Endothelial cell of umbilical vein (primary cell): ENCODE measurements around the gene UHMK1. TPM values are rescaled to one million over a fixed set of nuclear protein-coding genes. Genes with fewer than 3 reads are reported as not detected.

Source experiments
- BruUV-seq: library from RNA; stranded (reverse); fragments of 400-500 nt; replicated peaks from 2 replicates; lab custom pipeline; 2021; lab: Mats Ljungman, UMichigan
- CTCF ChIA-PET: fragments of 300-600, 350-600 bp; sonication (Branson Sonifier 250); formaldehyde crosslinking; loops from one replicate; lab custom pipeline; 2021; ENCODE audit warnings: antibody characterized with exemption, inconsistent platforms; lab: Charles Lee
- POLR2A ChIA-PET: fragments of 300-600, 350-600 bp; sonication (Branson Sonifier 250); formaldehyde crosslinking; loops from one replicate; lab custom pipeline; 2021; ENCODE audit warnings: antibody characterized with exemption, inconsistent platforms; lab: Charles Lee
- DNase-seq: peaks from one replicate; pipeline ENCODE4 v3.0.0-alpha.2; 2011; ENCODE audit warnings: low read depth, low spot score
- FAIRE-seq: peaks from 2 replicates; lab custom pipeline; 2011; peaks lifted over from hg19 to GRCh38; lab: Jason Lieb, UNC
- H2AFZ ChIP-seq: 2 replicates; pipeline ENCODE4 v1.6.0; 2012; ENCODE audit warnings: low read depth, low read length, control low read depth, inconsistent platforms
- H3K27ac ChIP-seq: 2 replicates; pipeline ENCODE4 v1.5.1; 2011; ENCODE audit warnings: low read depth, mild to moderate bottlenecking, control low read depth, low read length, moderate library complexity; ENCODE audit not compliant: insufficient read depth
- H3K27me3 ChIP-seq, 2 experiments: 2 replicates each; pipeline versions ENCODE4 v1.6.0 to v1.6.1; 2011; ENCODE audit warnings: low read length in 2 of 2, mixed read lengths in 1 of 2; ENCODE audit not compliant: control insufficient read depth in 2 of 2, insufficient read depth in 2 of 2
- H3K36me3 ChIP-seq, 2 experiments: 2 replicates in 1 of 2; 3 replicates in 1 of 2; pipeline ENCODE4 v1.5.1; 2011; ENCODE audit warnings: low read length in 2 of 2, mild to moderate bottlenecking in 1 of 2, moderate library complexity in 1 of 2; ENCODE audit not compliant: control insufficient read depth in 2 of 2, insufficient read depth in 2 of 2; ENCODE audit errors: extremely low read depth in 1 of 2
- H3K4me1 ChIP-seq: 3 replicates; pipeline ENCODE4 v1.5.1; 2011; ENCODE audit warnings: mild to moderate bottlenecking, low read length; ENCODE audit not compliant: control insufficient read depth, insufficient read depth; ENCODE audit errors: extremely low read depth
- H3K4me2 ChIP-seq: 2 replicates; pipeline ENCODE4 v1.6.1; 2011; ENCODE audit warnings: low read length, control low read depth, mixed read lengths; ENCODE audit not compliant: insufficient read depth
- H3K4me3 ChIP-seq, 3 experiments: fragments of 200-600 bp in 1 of 3; sonication (generic), shearing (Covaris generic) in 1 of 3; replicated peaks in 1 of 3; 2 replicates each; pipeline ENCODE4 v1.5.1; 2011 to 2016; ENCODE audit warnings: control low read depth in 3 of 3, low read length in 3 of 3, mild to moderate bottlenecking in 2 of 3, inconsistent platforms in 1 of 3, low read depth in 1 of 3, moderate library complexity in 1 of 3; ENCODE audit not compliant: insufficient read depth in 1 of 3
- H3K79me2 ChIP-seq: 2 replicates; pipeline ENCODE4 v1.6.0; 2012; ENCODE audit warnings: low read length, inconsistent platforms; ENCODE audit not compliant: control insufficient read depth, insufficient read depth
- H3K9ac ChIP-seq: replicated peaks from 2 replicates; pipeline ENCODE3; 2011; ENCODE audit warnings: low read length, control low read depth; ENCODE audit not compliant: insufficient read depth; ENCODE audit errors: extremely low read depth
- H3K9me1 ChIP-seq: replicated peaks from 3 replicates; pipeline ENCODE4 v1.6.0; 2011; ENCODE audit warnings: mild to moderate bottlenecking, low read length; ENCODE audit not compliant: control insufficient read depth, insufficient read depth; ENCODE audit errors: extremely low read depth
- H3K9me3 ChIP-seq: replicated peaks from 2 replicates; pipeline ENCODE4 v1.5.1; 2012; ENCODE audit warnings: low read length, inconsistent platforms; ENCODE audit not compliant: control insufficient read depth, insufficient read depth
- H4K20me1 ChIP-seq: replicated peaks from 2 replicates; pipeline ENCODE3; 2011; ENCODE audit warnings: mild to moderate bottlenecking, low read length; ENCODE audit not compliant: control insufficient read depth, insufficient read depth; ENCODE audit errors: extremely low read depth
- CTCF ChIP-seq, 2 donors: IDR thresholded peaks; 1 replicate in 1 of 2; 2 replicates in 1 of 2; pipeline ENCODE4 v1.5.1; 2011; ENCODE audit warnings: low read length in 2 of 2, mild to moderate bottlenecking in 2 of 2, moderate library complexity in 2 of 2, control low read depth in 1 of 2, inconsistent platforms in 1 of 2, low read depth in 1 of 2; ENCODE audit not compliant: insufficient read depth in 1 of 2; ENCODE audit errors: extremely low read depth in 1 of 2
- MYC ChIP-seq: IDR thresholded peaks from one replicate; pipeline ENCODE4 v1.6.1; 2011; ENCODE audit warnings: mild to moderate bottlenecking, low read depth, low read length
- POLR2A ChIP-seq: IDR thresholded peaks from 2 replicates; pipeline ENCODE4 v1.6.1; 2012; ENCODE audit warnings: low read depth, mild to moderate bottlenecking, control low read depth, low read length
- POLR2AphosphoS5 ChIP-seq: IDR thresholded peaks from 2 replicates; pipeline ENCODE4 v1.6.1; 2012; ENCODE audit warnings: low read depth, mild to moderate bottlenecking, control low read depth, low read length, moderate library complexity; ENCODE audit not compliant: insufficient read depth
- dilution Hi-C: fragments of 300-500 bp; cut with MboI; formaldehyde crosslinking; loops from one replicate; pipeline ENCODE4 v1.15.0; 2019; ENCODE audit warnings: low sequenced_read_pairs; ENCODE audit not compliant: extremely low pct_ligation_motif_present
- intact Hi-C: fragments of 100-400 bp; cut with micrococcal nuclease; formaldehyde crosslinking; loops from one replicate; pipeline ENCODE4 v1.10.0; 2022
- polyA plus RNA-seq, 4 experiments: library from polyadenylated mRNA; depleted of rRNA in 3 of 4; stranded (reverse) in 3 of 4; unstranded in 1 of 4; fragments of >200 nt; gene quantifications; 2 replicates each; pipeline versions ENCODE4 v1.2.1 to v1.2.3, GENCODE V29; 2011 to 2012; ENCODE audit warnings: missing spikeins in 1 of 4
- total RNA-seq: library from RNA; stranded (reverse); gene quantifications from 2 replicates; pipeline ENCODE4 v1.2.3, GENCODE V29; 2021

UHMK1 gene
- total and polyA plus RNA-seq, 2 donors (not counting 3 experiments of a cell fraction or from before 2014, with no cell fraction given) = 9.2 to 35.0 TPM

- ChIA-PET POLR2A (no interaction called here), CTCF (interaction anchor here (1.3 kb wide), 1 partner anchor 10 kb away, joined by 4 read pairs; no protein-coding TSS in a partner anchor)
- H4K20me1 ChIP-seq = no peaks in the 10 kb centered on the region
Measured at GRCh38 chr1:162536511-162536910, 38.9 kb downstream of the UHMK1 start.

GRCh38 chr1:162537216-162537615 lies 39.6 kb downstream of the UHMK1 start:
- Histone ChIP-seq H3K9me3 (no peaks in the 10 kb centered on the region), H3K79me2 (no peaks in the 10 kb centered on the region), H3K27me3 (no peaks in the 10 kb centered on the region), H3K4me3 (no peak overlapping the region), H2AFZ (peak overlapping the region; percentile 42), H4K20me1 (no peaks in the 10 kb centered on the region), H3K4me2 (no peak overlapping the region), H3K36me3 (no peaks in the 10 kb centered on the region), H3K27ac (no peak overlapping the region), H3K9me1 (no peaks in the 10 kb centered on the region), H3K9ac (no peak overlapping the region), H3K4me1 (peaks cover 46% of the 10 kb centered on the region)
- TF ChIP-seq MYC (no peak), POLR2A (no peak), POLR2AphosphoS5 (no peak)
- intact Hi-C loops = no loop called here
- DNase-seq (no peak), FAIRE-seq (no peak)
- no TSS peak for BruUV-seq
- dilution Hi-C loops = no loop called here
- POLR2A ChIA-PET = no interaction called here
- CTCF ChIA-PET = no interaction called here

More at GRCh38 chr1:162536511-162536910, 38.9 kb downstream of the UHMK1 start:
- no TSS peak for BruUV-seq
- DNase-seq (no peak), FAIRE-seq (no peak)
- Histone ChIP-seq H3K4me3 (no peak overlapping the region), H3K79me2 (no peaks in the 10 kb centered on the region), H3K36me3 (no peaks in the 10 kb centered on the region), H3K9me3 (no peaks in the 10 kb centered on the region), H3K27me3 (no peaks in the 10 kb centered on the region), H3K9ac (no peak overlapping the region), H3K27ac (no peak overlapping the region), H2AFZ (no peak overlapping the region), H3K4me1 (peaks cover 40% of the 10 kb centered on the region), H3K9me1 (no peaks in the 10 kb centered on the region), H3K4me2 (no peak overlapping the region)
- TF ChIP-seq CTCF (IDR thresholded peaks at IDR 0.05; ENCODE audit: extremely low read depth in 1 of 2, insufficient read depth in 1 of 2, low read depth in 1 of 2, low read length in 2 of 2) = no peak
- intact Hi-C loops = no loop called here
- dilution Hi-C loops = no loop called here
